ENCODE measurements around the gene CALD1.

The CALD1 gene

DNA sequence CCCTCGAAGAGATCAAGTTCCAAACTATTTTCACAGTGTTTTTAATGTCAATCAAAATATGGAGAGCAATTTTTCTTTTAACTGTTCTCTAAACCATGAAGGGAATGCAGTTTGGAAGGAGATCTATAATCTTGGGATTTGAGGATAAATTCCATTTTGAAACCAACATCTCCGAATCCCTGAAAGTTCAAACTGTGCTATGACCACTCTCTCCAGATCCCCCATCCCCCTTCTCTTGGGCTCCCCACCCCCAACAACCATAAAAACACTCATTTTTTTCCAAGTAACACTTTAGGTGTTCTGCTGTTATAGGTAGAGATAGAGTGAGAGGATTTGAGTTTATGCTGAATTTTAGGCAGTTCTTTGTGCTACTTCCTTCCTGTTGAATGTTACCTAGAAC is 1.7 kb downstream of the CALD1 start:
- no peak for DNase-seq (ENCODE audit: insufficient read length)
- TF ChIP-seq POLR2AphosphoS5 (IDR thresholded peaks at IDR 0.05; ENCODE audit: low read depth, low read length) (no peak), POLR2A (IDR thresholded peaks at IDR 0.05; ENCODE audit: low read depth, low read length) (no peak), TAF1 (IDR thresholded peaks at IDR 0.05; ENCODE audit: borderline replicate concordance, low read depth, low read length) (no peak)
- no peak for FAIRE-seq

- FAIRE-seq (peak; percentile 27), DNase-seq (ENCODE audit: insufficient read length) (no peak)
These were observed 2.7 kb downstream of the CALD1 start for GRCh38 chr7:134782121-134782623.

GRCh38 chr7:134783294-134784069 is 4.0 kb downstream of the CALD1 start:
- TF ChIP-seq TAF1 (IDR thresholded peaks at IDR 0.05; ENCODE audit: borderline replicate concordance, low read depth, low read length) (no peak), POLR2A (IDR thresholded peaks at IDR 0.05; ENCODE audit: low read depth, low read length) (no peak)
- no peak for DNase-seq (ENCODE audit: insufficient read length)
- FAIRE-seq: no peak

More at GRCh38 chr7:134782121-134782623, 2.7 kb downstream of the CALD1 start:
- TF ChIP-seq POLR2AphosphoS5 (IDR thresholded peaks at IDR 0.05; ENCODE audit: low read depth, low read length): no peak
- no peak for TF ChIP-seq TAF1 (IDR thresholded peaks at IDR 0.05; ENCODE audit: borderline replicate concordance, low read depth, low read length)
- no peak for TF ChIP-seq POLR2A (IDR thresholded peaks at IDR 0.05; ENCODE audit: low read depth, low read length)

GRCh38 chr7:134784251-134785049 is 5.0 kb downstream of the CALD1 start:
- FAIRE-seq (no peak), DNase-seq (ENCODE audit: insufficient read length) (no peak)
- TF ChIP-seq TAF1 (IDR thresholded peaks at IDR 0.05; ENCODE audit: borderline replicate concordance, low read depth, low read length): no peak
- TF ChIP-seq POLR2AphosphoS5 (IDR thresholded peaks at IDR 0.05; ENCODE audit: low read depth, low read length): no peak
- TF ChIP-seq POLR2A (IDR thresholded peaks at IDR 0.05; ENCODE audit: low read depth, low read length): no peak

- no peak for FAIRE-seq
- TF ChIP-seq TAF1 (IDR thresholded peaks at IDR 0.05; ENCODE audit: borderline replicate concordance, low read depth, low read length) (no peak), POLR2AphosphoS5 (IDR thresholded peaks at IDR 0.05; ENCODE audit: low read depth, low read length) (no peak), POLR2A (IDR thresholded peaks at IDR 0.05; ENCODE audit: low read depth, low read length) (no peak)
These were observed 6.4 kb downstream of the CALD1 start for GRCh38 chr7:134785842-134786241.

DNA sequence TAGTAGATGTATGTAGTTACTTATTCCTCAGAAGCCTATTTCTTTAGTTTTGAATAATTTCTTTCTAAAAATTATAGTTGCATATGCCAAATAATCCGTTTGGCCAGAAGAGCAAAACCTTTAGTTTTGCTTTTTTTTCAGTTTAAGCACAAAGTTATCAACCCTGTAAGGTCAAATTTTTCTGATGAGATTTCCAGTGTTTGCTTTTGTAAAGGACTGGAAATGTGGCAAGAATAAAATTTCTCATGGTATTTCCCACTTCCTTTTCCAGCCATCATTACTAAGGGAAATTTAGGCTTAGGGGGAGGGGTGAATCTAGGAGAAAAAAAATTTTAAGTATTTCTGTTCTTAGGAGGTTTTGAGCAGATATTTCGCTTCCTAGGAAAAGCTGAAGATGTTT is 7.6 kb downstream of the CALD1 start:
- no peak for FAIRE-seq
- TF ChIP-seq TAF1 (IDR thresholded peaks at IDR 0.05; ENCODE audit: borderline replicate concordance, low read depth, low read length): no peak
- no peak for TF ChIP-seq POLR2A (IDR thresholded peaks at IDR 0.05; ENCODE audit: low read depth, low read length)
- no peak for TF ChIP-seq POLR2AphosphoS5 (IDR thresholded peaks at IDR 0.05; ENCODE audit: low read depth, low read length)
- DNase-seq (ENCODE audit: insufficient read length): no peak

More at GRCh38 chr7:134785842-134786241, 6.4 kb downstream of the CALD1 start:
- DNase-seq (ENCODE audit: insufficient read length): no peak

DNA sequence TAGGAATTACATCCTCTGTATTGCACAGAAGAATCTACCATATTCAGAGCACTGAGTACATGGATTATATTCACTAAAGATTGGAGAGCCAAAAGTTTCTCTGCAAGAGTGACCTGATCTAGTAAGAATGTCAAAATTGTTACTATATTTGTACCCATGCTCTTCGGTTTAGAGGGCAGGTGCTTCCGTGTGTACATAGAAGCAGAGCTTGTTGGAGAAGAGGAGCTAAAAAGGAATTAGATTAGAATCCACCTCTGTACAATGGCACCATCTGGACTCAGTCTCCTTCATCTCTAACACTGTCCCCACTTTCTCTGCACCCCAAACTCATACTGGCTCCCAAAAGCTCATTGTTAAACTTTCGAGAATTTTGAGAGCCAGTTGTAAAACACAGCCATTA is 8.3 kb downstream of the CALD1 start:
- no peak for FAIRE-seq
- DNase-seq (ENCODE audit: insufficient read length): no peak
- no peak for TF ChIP-seq POLR2A (IDR thresholded peaks at IDR 0.05; ENCODE audit: low read depth, low read length)
- TF ChIP-seq TAF1 (IDR thresholded peaks at IDR 0.05; ENCODE audit: borderline replicate concordance, low read depth, low read length): no peak
- no peak for TF ChIP-seq POLR2AphosphoS5 (IDR thresholded peaks at IDR 0.05; ENCODE audit: low read depth, low read length)

DNA sequence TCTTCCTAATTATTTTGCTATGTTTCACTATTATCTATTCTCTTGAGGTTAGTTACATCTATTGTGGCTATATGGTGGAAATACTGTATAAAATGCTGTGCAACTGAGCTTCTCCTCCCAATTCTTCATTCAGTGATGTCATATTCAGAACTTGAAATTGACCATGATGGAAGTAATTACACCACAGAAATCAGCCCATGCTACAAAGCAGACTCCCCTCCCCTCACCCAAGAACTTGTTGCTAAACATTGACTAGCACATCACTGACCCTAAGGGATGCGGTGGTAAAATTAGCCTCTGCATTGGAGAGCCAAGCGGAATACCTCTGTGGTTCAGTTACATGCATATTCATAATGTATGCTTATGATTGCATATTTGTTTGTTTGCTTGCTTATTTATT is 8.8 kb downstream of the CALD1 start:
- FAIRE-seq (no peak), DNase-seq (ENCODE audit: insufficient read length) (no peak)
- TF ChIP-seq POLR2AphosphoS5 (IDR thresholded peaks at IDR 0.05; ENCODE audit: low read depth, low read length) (no peak), TAF1 (IDR thresholded peaks at IDR 0.05; ENCODE audit: borderline replicate concordance, low read depth, low read length) (no peak), POLR2A (IDR thresholded peaks at IDR 0.05; ENCODE audit: low read depth, low read length) (no peak)

GRCh38 chr7:134789967-134790685 is 10.7 kb downstream of the CALD1 start:
- FAIRE-seq (peak; percentile 5), DNase-seq (ENCODE audit: insufficient read length) (no peak)
- TF ChIP-seq POLR2AphosphoS5 (IDR thresholded peaks at IDR 0.05; ENCODE audit: low read depth, low read length): no peak
- TF ChIP-seq POLR2A (IDR thresholded peaks at IDR 0.05; ENCODE audit: low read depth, low read length): no peak
- TF ChIP-seq TAF1 (IDR thresholded peaks at IDR 0.05; ENCODE audit: borderline replicate concordance, low read depth, low read length): no peak

DNA sequence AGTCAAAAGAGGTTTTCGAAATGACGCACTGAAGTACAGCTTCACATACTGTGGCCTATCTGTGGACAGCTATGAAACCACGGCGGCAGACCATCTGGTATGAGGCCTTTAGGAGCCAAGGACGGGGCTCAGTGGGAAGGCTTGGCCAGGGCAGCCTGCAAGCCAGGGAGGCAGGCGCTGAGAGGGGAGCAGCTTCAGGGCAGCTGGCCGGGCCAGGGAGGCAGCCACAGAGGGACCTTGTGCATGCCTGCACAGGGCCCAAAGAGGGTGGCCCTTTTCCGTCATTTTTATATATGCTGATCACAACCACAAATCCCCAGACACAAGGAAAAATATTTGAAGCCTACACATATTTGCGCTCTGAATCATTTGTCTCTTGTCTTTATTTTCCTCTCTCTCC is 13.5 kb downstream of the CALD1 start:
- FAIRE-seq (no peak), DNase-seq (ENCODE audit: insufficient read length) (no peak)
- TF ChIP-seq TAF1 (IDR thresholded peaks at IDR 0.05; ENCODE audit: borderline replicate concordance, low read depth, low read length): no peak
- no peak for TF ChIP-seq POLR2A (IDR thresholded peaks at IDR 0.05; ENCODE audit: low read depth, low read length)
- no peak for TF ChIP-seq POLR2AphosphoS5 (IDR thresholded peaks at IDR 0.05; ENCODE audit: low read depth, low read length)

DNA sequence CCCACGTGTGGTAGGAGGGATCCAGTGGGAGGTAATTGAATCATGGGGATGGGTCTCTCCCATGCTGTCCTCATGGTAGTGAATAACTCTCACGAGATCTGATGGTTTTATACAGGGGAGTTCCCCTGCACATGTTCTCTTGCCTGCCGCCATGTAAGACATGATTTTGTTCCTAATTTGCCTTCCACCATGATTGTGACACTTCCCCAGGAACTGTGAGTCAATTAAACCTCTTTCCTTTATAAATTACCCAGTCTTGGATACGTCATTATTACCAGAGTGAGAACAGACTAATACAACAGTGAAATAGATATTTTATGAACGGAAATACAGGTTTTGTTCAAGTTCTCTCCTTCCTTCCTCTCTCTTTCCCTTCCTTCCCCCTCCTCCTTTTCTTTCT is 15.8 kb downstream of the CALD1 start:
- DNase-seq (ENCODE audit: insufficient read length) (no peak), FAIRE-seq (no peak)
- TF ChIP-seq POLR2AphosphoS5 (IDR thresholded peaks at IDR 0.05; ENCODE audit: low read depth, low read length) (no peak), POLR2A (IDR thresholded peaks at IDR 0.05; ENCODE audit: low read depth, low read length) (no peak), TAF1 (IDR thresholded peaks at IDR 0.05; ENCODE audit: borderline replicate concordance, low read depth, low read length) (no peak)
